Measurements from ENCODE around the gene MIOX.

Gene MIOX

GRCh38 chr22:50454556-50455075, 32.0 kb upstream of the MIOX start:
- no peak for DNase-seq (ENCODE audit: low read depth in 2 of 2, low spot score in 1 of 2)

- DNase-seq (ENCODE audit: low read depth in 2 of 2, low spot score in 1 of 2): no peak
These were observed 31.5 kb upstream of the MIOX start for GRCh38 chr22:50455201-50455600.

GRCh38 chr22:50456026-50456425, 30.6 kb upstream of the MIOX start:
- DNase-seq (ENCODE audit: low read depth in 2 of 2, low spot score in 1 of 2): no peak

GRCh38 chr22:50456466-50457234, 30.0 kb upstream of the MIOX start:
- DNase-seq (ENCODE audit: low read depth in 2 of 2, low spot score in 1 of 2): no peak

GRCh38 chr22:50459016-50459415, 27.6 kb upstream of the MIOX start:
- DNase-seq (ENCODE audit: low read depth in 2 of 2, low spot score in 1 of 2): no peak

- DNase-seq (ENCODE audit: low read depth in 2 of 2, low spot score in 1 of 2): no peak
These were observed 27.0 kb upstream of the MIOX start for GRCh38 chr22:50459496-50460140.

GRCh38 chr22:50460938-50461337, 25.7 kb upstream of the MIOX start:
- no peak for DNase-seq (ENCODE audit: low read depth in 2 of 2, low spot score in 1 of 2)

GRCh38 chr22:50461536-50461935, 25.1 kb upstream of the MIOX start:
- DNase-seq (ENCODE audit: low read depth in 2 of 2, low spot score in 1 of 2): no peak

- DNase-seq (ENCODE audit: low read depth in 2 of 2, low spot score in 1 of 2): no peak
These were observed 24.6 kb upstream of the MIOX start for GRCh38 chr22:50461979-50462540.

- DNase-seq (ENCODE audit: low read depth in 2 of 2, low spot score in 1 of 2): no peak
These were observed 23.3 kb upstream of the MIOX start for GRCh38 chr22:50463188-50463900.

GRCh38 chr22:50464451-50464850, 22.2 kb upstream of the MIOX start:
- DNase-seq (ENCODE audit: low read depth in 2 of 2, low spot score in 1 of 2): no peak

GRCh38 chr22:50465066-50465930, 21.4 kb upstream of the MIOX start:
- no peak for DNase-seq (ENCODE audit: low read depth in 2 of 2, low spot score in 1 of 2)

GRCh38 chr22:50467341-50467740, 19.3 kb upstream of the MIOX start:
- DNase-seq (ENCODE audit: low read depth in 2 of 2, low spot score in 1 of 2): no peak

- no peak for DNase-seq (ENCODE audit: low read depth in 2 of 2, low spot score in 1 of 2)
These were observed 18.8 kb upstream of the MIOX start for GRCh38 chr22:50467773-50468440.

GRCh38 chr22:50468626-50469025, 18.0 kb upstream of the MIOX start:
- no peak for DNase-seq (ENCODE audit: low read depth in 2 of 2, low spot score in 1 of 2)

- DNase-seq (ENCODE audit: low read depth in 2 of 2, low spot score in 1 of 2): peak; percentile 87 to 98
These were observed 17.0 kb upstream of the MIOX start for GRCh38 chr22:50469377-50470305.

GRCh38 chr22:50470491-50470890, 16.2 kb upstream of the MIOX start:
- DNase-seq (ENCODE audit: low read depth in 2 of 2, low spot score in 1 of 2): no peak

- no peak for DNase-seq (ENCODE audit: low read depth in 2 of 2, low spot score in 1 of 2)
These were observed 15.3 kb upstream of the MIOX start for GRCh38 chr22:50471197-50471847.

- DNase-seq (ENCODE audit: low read depth in 2 of 2, low spot score in 1 of 2): no peak
These were observed 14.7 kb upstream of the MIOX start for GRCh38 chr22:50471962-50472361.

Data from stimulated activated CD8-positive, alpha-beta memory T cell treated with anti-CD3 and anti-CD28 coated beads, Interleukin-4, amount 100 ng/mL, for 4 hours (primary cell).